ENCODE results near the gene HSD17B3.

Gene HSD17B3

GRCh38 chr9:96217294-96217707, 84.7 kb downstream of the HSD17B3 start:
- no peak for DNase-seq

GRCh38 chr9:96216583-96216982, 85.4 kb downstream of the HSD17B3 start:
- DNase-seq = no peak
- H3K4me3 ChIP-seq (ENCODE audit: low read depth, low read length) = no peak overlapping the region
- no peak overlapping the region for H3K27ac ChIP-seq
- H3K27me3 ChIP-seq (ENCODE audit: insufficient read depth, low read depth, severe bottlenecking) = no peaks in the 10 kb centered on the region
- H3K36me3 ChIP-seq = no peaks in the 10 kb centered on the region
- H3K9me3 ChIP-seq (ENCODE audit: severe bottlenecking) = no peaks in the 10 kb centered on the region
- no peak for TF ChIP-seq CTCF (IDR thresholded peaks at IDR 0.05; ENCODE audit: low read depth, low read length)

More at GRCh38 chr9:96217294-96217707, 84.7 kb downstream of the HSD17B3 start:
- no peaks in the 10 kb centered on the region for H3K36me3 ChIP-seq
- H3K27me3 ChIP-seq (ENCODE audit: insufficient read depth, low read depth, severe bottlenecking) = no peaks in the 10 kb centered on the region
- H3K9me3 ChIP-seq (ENCODE audit: severe bottlenecking) = no peaks in the 10 kb centered on the region
- H3K4me3 ChIP-seq (ENCODE audit: low read depth, low read length) = no peak overlapping the region
- TF ChIP-seq CTCF (IDR thresholded peaks at IDR 0.05; ENCODE audit: low read depth, low read length) = no peak
- H3K27ac ChIP-seq = no peak overlapping the region

- 0 out of 2 replicates have a peak, but pooled peaks have one; percentile 3 for TF ChIP-seq CTCF (IDR thresholded peaks at IDR 0.05; ENCODE audit: low read depth, low read length)
- H3K9me3 ChIP-seq (ENCODE audit: severe bottlenecking) = no peaks in the 10 kb centered on the region
- H3K27ac ChIP-seq = no peak overlapping the region
- no peaks in the 10 kb centered on the region for H3K27me3 ChIP-seq (ENCODE audit: insufficient read depth, low read depth, severe bottlenecking)
- no peak overlapping the region for H3K4me3 ChIP-seq (ENCODE audit: low read depth, low read length)
- DNase-seq = no peak
- no peaks in the 10 kb centered on the region for H3K36me3 ChIP-seq
These were observed 86.1 kb downstream of the HSD17B3 start for GRCh38 chr9:96215841-96216240.

- no peak for TF ChIP-seq CTCF (IDR thresholded peaks at IDR 0.05; ENCODE audit: low read depth, low read length)
- DNase-seq = no peak
These were observed 87.3 kb downstream of the HSD17B3 start for GRCh38 chr9:96214635-96215034.

GRCh38 chr9:96209407-96210271, 92.3 kb downstream of the HSD17B3 start:
- Histone ChIP-seq H3K36me3 (no peaks in the 10 kb centered on the region), H3K27ac (no peak overlapping the region), H3K27me3 (ENCODE audit: insufficient read depth, low read depth, severe bottlenecking) (no peaks in the 10 kb centered on the region), H3K9me3 (ENCODE audit: severe bottlenecking) (peaks cover 3% of the 10 kb centered on the region), H3K4me3 (ENCODE audit: low read depth, low read length) (no peak overlapping the region)
- TF ChIP-seq CTCF (IDR thresholded peaks at IDR 0.05; ENCODE audit: low read depth, low read length) = no peak
- no peak for DNase-seq

More at GRCh38 chr9:96214635-96215034, 87.3 kb downstream of the HSD17B3 start:
- no peak overlapping the region for H3K4me3 ChIP-seq (ENCODE audit: low read depth, low read length)
- H3K9me3 ChIP-seq (ENCODE audit: severe bottlenecking) = no peaks in the 10 kb centered on the region
- no peak overlapping the region for H3K27ac ChIP-seq
- no peaks in the 10 kb centered on the region for H3K36me3 ChIP-seq
- no peaks in the 10 kb centered on the region for H3K27me3 ChIP-seq (ENCODE audit: insufficient read depth, low read depth, severe bottlenecking)

Data from WERI-Rb-1 (cell line).